Heart right ventricle (tissue), 16 donors: Measurements from ENCODE around the gene NTPCR. TPM values are rescaled to one million over a fixed set of nuclear protein-coding genes. Genes with fewer than 3 reads are reported as not detected.

Experiments used
- ATAC-seq, 8 donors: fragments of 200-7000 bp; cut with Tn5 transposase; one replicate each; pipeline ENCODE4 v1.9.1; 2020; ENCODE audit warnings: mild to moderate bottlenecking in 8 of 8, moderate library complexity in 8 of 8, moderate number of reproducible peaks in 1 of 8
- DNase-seq, 2 donors: peaks; one replicate each; pipeline ENCODE4 v3.0.0-alpha.2; 2020
- H3K27ac ChIP-seq, 10 donors: fragments of 200-600 bp; sonication (generic) in 2 of 10; one replicate each; pipeline versions ENCODE4 v1.5.0 to v1.8.0; 2020 to 2022; ENCODE audit warnings: mild to moderate bottlenecking in 3 of 10
- H3K27me3 ChIP-seq, 7 donors: fragments of 200-600 bp; one replicate each; pipeline ENCODE4 v1.8.0; 2021 to 2022; ENCODE audit warnings: mild to moderate bottlenecking in 2 of 7
- H3K36me3 ChIP-seq, 9 donors: fragments of 200-600 bp; sonication (generic) in 1 of 9; one replicate each; pipeline versions ENCODE4 v1.5.0 to v1.8.0; 2020 to 2022; ENCODE audit warnings: mild to moderate bottlenecking in 2 of 9
- H3K4me1 ChIP-seq, 9 donors: fragments of 200-600 bp; sonication (generic) in 1 of 9; one replicate each; pipeline versions ENCODE4 v1.5.0 to v1.8.0; 2020 to 2022; ENCODE audit warnings: mild to moderate bottlenecking in 4 of 9
- H3K4me3 ChIP-seq, 10 donors: fragments of 200-600 bp; sonication (generic) in 2 of 10; one replicate each; pipeline versions ENCODE4 v1.5.0 to v1.8.0; 2020 to 2022; ENCODE audit warnings: mild to moderate bottlenecking in 7 of 10, moderate library complexity in 2 of 10
- H3K9me3 ChIP-seq, 11 donors: fragments of 200-600 bp in 10 of 11; sonication (generic) in 2 of 11; one replicate each; pipeline versions ENCODE4 v1.5.0 to v1.8.0; 2013 to 2022; ENCODE audit warnings: mild to moderate bottlenecking in 2 of 11, control low read depth in 1 of 11, moderate library complexity in 1 of 11
- WGBS, 2 donors: extraction: QIAGEN DNeasy Blood & Tissue Kit; methylation state at CpG; one replicate each; pipeline ENCODE4 v1.1.7; 2013; ENCODE audit warnings: inconsistent platforms in 1 of 2; 5-methylcytosine and 5-hydroxymethylcytosine counted together
- intact Hi-C, 10 donors: fragments of 100-400 bp; cut with DNase I; formaldehyde crosslinking; loops; one replicate each; pipeline versions ENCODE4 v1.11.1 to v1.14.2; 2022
- polyA plus RNA-seq, 2 donors: library from polyadenylated mRNA; stranded (reverse); fragments of 200-250 nt; gene quantifications; one replicate each; pipeline ENCODE4 v1.2.3, GENCODE V29; 2013
- total RNA-seq, 10 donors: library from RNA; stranded (reverse); fragmentation: NEBNext Ultra II Directional in 3 of 10; extraction: Animal tissue kit (Norgen Biotek cat#: 25700) in 3 of 10; gene quantifications; one replicate each; pipeline versions ENCODE4 v1.2.1 to v1.2.4, GENCODE V29; 2021 to 2023
- TF ChIP-seq, protein P1 (sequence below), 9 donors: fragments of 200-600 bp; sonication (generic) in 2 of 9; IDR thresholded peaks; one replicate each; pipeline versions ENCODE4 v1.5.0 to v1.8.0; 2021 to 2022; ENCODE audit warnings: antibody characterized with exemption in 9 of 9, mild to moderate bottlenecking in 5 of 9, moderate library complexity in 1 of 9
- donor health status: Arrhythmogenic right ventricular cardiomyopathy.
- donor health status: ischemic (EF 13 %, LVEDD 7.1; RV severe dilation, severe dysfunction).
- donor health status: healthy with polysubstance abuse.
- donor health status: DM: no; HTN: yes; CAD: no.
- donor health status: DM: no; HTN: no; CAD: no.
- donor health status: ischemic (EF 25% LVEDD 6.9; RV normal size, moderate dysfunction).
- donor health status: ischemic (EF 25% LVEDD 5.7; RV mildly dilated, moderate dysfunction).
- donor health status: healthy.
- donor health status: DM: yes; HTN: yes; CAD: no.
- donor health status: Ischemic cardiomyopathy.
- donor health status: ischemic (EF 35%, LVEDD 5.7; RV mildly dilated, moderate dysfunction).
- donor health status: nonischemic (EF 11% LVEDD 7.7; RV severe dilation, severe dysfunction).
- donor health status: DM: yes; HTN: yes; CAD: no.
- donor health status: PGD.
- donor health status: ischemic (EF 29% LVEDD 5.4; RV normal size, mild dysfunction).
- donor health status: nonischemic (EF 23%, LVEDD 6.1; RV moderate dilation, normal function).

Gene NTPCR
- total and polyA plus RNA-seq, 12 donors, result 51.2 to 88.4 (median 56.8) TPM

DNA sequence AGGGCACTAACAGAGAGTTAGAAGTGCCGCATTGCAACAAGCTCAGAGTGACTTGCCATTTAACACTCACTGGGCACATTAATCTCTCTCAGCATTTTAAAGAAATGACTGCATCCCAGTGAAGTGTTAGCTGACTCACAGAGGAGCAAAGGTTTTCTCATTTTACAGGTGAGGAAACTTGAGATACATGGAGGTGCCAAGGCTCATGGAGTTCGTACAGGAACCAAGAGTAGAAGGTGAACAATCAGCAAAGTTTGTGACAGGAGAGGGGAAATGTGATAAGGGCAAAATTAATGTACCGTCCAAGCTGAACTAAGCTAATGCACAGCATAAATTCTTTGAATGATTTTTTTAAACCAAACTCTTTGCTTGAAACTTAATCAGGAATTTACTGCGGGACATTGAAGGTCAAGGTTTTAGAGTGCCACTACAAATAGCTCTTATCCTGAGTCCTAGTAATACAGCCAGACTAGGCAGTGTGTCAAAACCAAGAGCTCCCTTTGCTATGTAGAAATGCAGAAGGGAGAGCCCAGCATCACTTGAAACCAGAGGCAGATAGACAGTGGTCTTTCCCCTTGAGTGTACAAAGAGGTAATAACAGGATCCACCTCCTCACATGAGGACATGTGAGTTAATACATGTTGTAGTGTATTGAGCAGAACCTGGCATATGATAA, 22.4 kb upstream of the NTPCR start:
- Histone ChIP-seq H3K36me3 (no peaks in the 10 kb centered on the region), H3K27ac (no peak overlapping the region), H3K27me3 (no peaks in the 10 kb centered on the region), H3K4me1 (peaks cover 0 to 11% (median 0%) of the 10 kb centered on the region in 9 donors), H3K9me3 (peaks cover 0 to 2% (median 0%) of the 10 kb centered on the region in 11 donors), H3K4me3 (no peak overlapping the region)
- intact Hi-C loops, result no loop called here
- TF ChIP-seq, protein P1, sequence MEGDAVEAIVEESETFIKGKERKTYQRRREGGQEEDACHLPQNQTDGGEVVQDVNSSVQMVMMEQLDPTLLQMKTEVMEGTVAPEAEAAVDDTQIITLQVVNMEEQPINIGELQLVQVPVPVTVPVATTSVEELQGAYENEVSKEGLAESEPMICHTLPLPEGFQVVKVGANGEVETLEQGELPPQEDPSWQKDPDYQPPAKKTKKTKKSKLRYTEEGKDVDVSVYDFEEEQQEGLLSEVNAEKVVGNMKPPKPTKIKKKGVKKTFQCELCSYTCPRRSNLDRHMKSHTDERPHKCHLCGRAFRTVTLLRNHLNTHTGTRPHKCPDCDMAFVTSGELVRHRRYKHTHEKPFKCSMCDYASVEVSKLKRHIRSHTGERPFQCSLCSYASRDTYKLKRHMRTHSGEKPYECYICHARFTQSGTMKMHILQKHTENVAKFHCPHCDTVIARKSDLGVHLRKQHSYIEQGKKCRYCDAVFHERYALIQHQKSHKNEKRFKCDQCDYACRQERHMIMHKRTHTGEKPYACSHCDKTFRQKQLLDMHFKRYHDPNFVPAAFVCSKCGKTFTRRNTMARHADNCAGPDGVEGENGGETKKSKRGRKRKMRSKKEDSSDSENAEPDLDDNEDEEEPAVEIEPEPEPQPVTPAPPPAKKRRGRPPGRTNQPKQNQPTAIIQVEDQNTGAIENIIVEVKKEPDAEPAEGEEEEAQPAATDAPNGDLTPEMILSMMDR (IDR thresholded peaks at IDR 0.05), result no peak
- ATAC-seq (peak in 6 of 8 donors; percentile 46 to 86 (median 70)), DNase-seq (no peak)
- 63 to 65% methylated on average over 4 of the region's 4 CpGs for WGBS, 2 donors

DNA sequence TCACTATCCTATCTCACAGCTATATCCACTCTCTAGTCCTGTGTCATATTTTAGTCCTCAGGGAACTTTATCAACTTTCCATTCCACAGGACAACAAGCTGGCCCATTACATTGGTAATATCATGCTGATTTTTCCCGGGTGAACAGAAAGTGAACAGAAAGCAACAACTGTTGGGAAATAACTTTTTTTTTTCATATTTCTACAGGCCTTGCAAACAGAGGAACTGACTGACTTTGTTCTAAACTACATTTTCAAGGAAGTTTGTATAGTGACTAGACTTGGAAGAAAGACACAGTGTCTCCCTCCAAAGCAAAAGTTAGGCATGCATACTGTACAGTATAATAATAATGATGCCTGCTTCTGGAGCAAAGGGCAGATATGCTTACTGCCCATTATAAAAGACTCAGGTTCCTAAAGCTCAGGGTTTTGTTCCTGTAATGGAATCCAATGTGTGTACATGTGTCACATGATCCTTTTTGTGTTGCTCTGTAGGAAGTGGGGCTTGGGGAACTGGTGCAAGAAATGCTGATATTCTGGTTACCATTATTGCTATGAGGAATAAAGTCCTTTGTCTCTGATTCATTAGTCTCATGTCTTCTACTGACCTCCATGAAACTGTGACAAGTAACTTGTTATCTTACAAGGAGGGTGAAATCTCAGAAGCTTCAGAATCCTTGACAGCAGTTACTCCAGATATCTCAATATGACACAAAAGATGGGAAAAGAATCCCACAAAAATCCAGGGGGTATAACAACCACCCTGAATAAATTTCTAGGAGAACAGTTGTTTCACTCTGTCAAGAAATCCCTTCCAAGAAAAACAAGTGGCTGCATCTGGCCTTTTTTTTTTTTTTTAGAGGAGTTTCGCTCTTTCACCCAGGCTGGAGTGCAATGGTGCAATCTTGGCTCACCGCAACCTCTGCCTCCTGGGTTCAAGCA, 17.7 kb upstream of the NTPCR start:
- H3K27ac ChIP-seq, result no peak overlapping the region
- no peak overlapping the region for H3K4me3 ChIP-seq
- peaks cover 0 to 9% (median 0%) of the 10 kb centered on the region in 9 donors for H3K4me1 ChIP-seq
- 83 to 85% methylated on average over 3 of the region's 3 CpGs for WGBS, 2 donors
- intact Hi-C loops, result no loop called here
- DNase-seq, result no peak
- no peak for ATAC-seq
- TF ChIP-seq, protein P1 (IDR thresholded peaks at IDR 0.05), result no peak
- H3K36me3 ChIP-seq, result no peaks in the 10 kb centered on the region
- peaks cover 0 to 3% (median 0%) of the 10 kb centered on the region in 7 donors for H3K27me3 ChIP-seq
- H3K9me3 ChIP-seq, result peaks cover 0 to 2% (median 0%) of the 10 kb centered on the region in 11 donors

DNA sequence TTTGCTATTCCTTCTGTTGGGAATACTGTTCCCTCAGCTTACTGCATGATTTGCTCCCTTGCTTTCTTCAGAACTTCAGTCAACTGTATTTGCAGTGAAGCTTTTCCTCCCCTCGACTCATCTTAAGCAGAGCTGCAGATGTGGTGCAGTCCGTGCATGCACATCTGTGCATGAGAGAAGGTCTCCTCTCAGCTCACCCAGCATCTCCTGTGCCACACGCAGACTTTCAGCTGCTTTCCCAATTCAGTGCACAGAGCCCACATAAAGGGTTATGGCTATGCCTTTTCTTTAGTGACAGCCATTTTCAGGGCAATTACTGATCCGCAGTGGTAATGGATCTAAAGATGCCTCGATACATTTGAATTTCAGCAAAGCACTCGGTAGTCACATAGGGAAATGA, 13.5 kb upstream of the NTPCR start:
- DNase-seq (no peak), ATAC-seq (no peak)
- H3K27ac ChIP-seq, result no peak overlapping the region
- H3K36me3 ChIP-seq, result no peaks in the 10 kb centered on the region
- no peak overlapping the region for H3K4me3 ChIP-seq
- WGBS, 2 donors, result 93% methylated on average over 6 of the region's 6 CpGs
- peaks cover 0 to 4% (median 0%) of the 10 kb centered on the region in 11 donors for H3K9me3 ChIP-seq
- peaks cover 0 to 6% (median 0%) of the 10 kb centered on the region in 7 donors for H3K27me3 ChIP-seq
- peaks cover 0 to 7% (median 0%) of the 10 kb centered on the region in 9 donors for H3K4me1 ChIP-seq
- intact Hi-C loops, result no loop called here
- TF ChIP-seq, protein P1 (IDR thresholded peaks at IDR 0.05), result no peak

DNA sequence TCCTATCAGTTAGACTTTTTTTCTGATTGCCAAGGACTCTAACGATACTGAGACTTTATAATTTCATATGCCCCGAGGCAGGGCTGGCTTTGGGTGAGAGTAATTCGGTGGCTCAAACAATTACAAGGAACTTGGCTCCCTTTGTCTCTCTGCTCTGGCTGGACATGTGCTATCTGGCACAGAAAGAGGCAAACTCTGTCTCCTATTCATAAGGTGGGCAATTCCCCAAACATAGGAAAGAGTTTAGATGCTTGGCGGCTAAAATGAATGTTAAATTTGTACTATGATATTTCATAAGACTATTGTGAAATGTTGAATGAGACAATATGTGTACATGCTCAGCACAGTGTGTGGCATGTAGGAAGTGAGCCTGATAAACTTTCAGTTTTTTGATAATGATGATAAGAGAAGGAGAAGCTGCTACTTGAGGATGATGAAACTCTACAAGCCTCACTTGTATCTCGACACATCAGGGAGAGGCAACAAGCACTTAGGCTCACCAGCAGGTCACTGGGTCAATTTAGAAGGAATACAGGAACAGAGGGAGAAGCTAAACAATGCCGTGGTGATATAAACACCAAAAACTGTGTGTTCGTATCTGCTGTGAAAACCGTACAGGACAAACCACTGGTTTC, 12.6 kb upstream of the NTPCR start:
- H3K27me3 ChIP-seq, result peaks cover 0 to 6% (median 0%) of the 10 kb centered on the region in 7 donors
- no peak overlapping the region for H3K4me3 ChIP-seq
- no peak for DNase-seq
- no peak for ATAC-seq
- H3K4me1 ChIP-seq, result peaks cover 0 to 3% (median 0%) of the 10 kb centered on the region in 9 donors
- WGBS, 2 donors, result 68 to 77% methylated on average over 8 of the region's 8 CpGs
- intact Hi-C loops, result no loop called here
- H3K27ac ChIP-seq, result no peak overlapping the region
- TF ChIP-seq, protein P1 (IDR thresholded peaks at IDR 0.05), result no peak
- peaks cover 0 to 2% (median 0%) of the 10 kb centered on the region in 11 donors for H3K9me3 ChIP-seq
- H3K36me3 ChIP-seq, result no peaks in the 10 kb centered on the region
